ENCODE measurements around the gene C1orf35. TPM values are rescaled to one million over a fixed set of nuclear protein-coding genes. Genes with fewer than 3 reads are reported as not detected.
A peak's percentile ranks its signal among the peaks of the same experiment; 100 is the strongest.

Gene C1orf35
- total and polyA plus RNA-seq, 7 donors: 3.6 to 8.2 (median 5.7) TPM

DNA sequence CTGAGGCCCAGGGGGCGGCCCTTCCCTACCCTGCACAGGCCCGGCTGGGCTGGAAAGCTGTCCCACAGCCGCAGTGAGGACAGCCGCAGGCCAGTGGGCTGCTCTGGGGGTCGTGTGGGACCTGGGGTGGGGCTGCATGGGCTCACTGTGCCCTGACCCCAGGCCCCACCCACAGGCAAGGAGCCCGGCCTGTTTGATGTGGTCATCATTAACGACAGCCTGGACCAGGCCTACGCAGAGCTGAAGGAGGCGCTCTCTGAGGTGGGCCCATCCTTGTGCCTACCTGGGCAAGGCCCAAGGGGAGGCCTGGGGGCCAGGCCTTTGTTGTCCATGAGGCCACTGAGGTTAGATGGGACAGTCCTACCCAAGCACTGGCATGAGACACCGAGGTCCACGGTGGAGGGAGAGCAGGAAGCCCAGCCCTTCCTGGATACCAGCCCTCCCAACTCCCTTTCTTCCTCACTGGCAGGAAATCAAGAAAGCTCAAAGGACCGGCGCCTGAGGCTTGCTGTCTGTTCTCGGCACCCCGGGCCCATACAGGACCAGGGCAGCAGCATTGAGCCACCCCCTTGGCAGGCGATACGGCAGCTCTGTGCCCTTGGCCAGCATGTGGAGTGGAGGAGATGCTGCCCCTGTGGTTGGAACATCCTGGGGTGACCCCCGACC, 45.2 kb upstream of the C1orf35 start:
- no peak for ATAC-seq
- peak overlapping the region; percentile 38 for H3K27ac ChIP-seq
- intact Hi-C loops (cut with DNase I): no loop called here
- H3K9me3 ChIP-seq: no peaks in the 10 kb centered on the region
- 57 to 63% (median 62%) methylated on average over 18 of the region's 18 CpGs for WGBS, 3 donors
- peaks cover 4% of the 10 kb centered on the region for H3K4me1 ChIP-seq
- H3K4me3 ChIP-seq: no peak overlapping the region
- TF ChIP-seq, protein P1, sequence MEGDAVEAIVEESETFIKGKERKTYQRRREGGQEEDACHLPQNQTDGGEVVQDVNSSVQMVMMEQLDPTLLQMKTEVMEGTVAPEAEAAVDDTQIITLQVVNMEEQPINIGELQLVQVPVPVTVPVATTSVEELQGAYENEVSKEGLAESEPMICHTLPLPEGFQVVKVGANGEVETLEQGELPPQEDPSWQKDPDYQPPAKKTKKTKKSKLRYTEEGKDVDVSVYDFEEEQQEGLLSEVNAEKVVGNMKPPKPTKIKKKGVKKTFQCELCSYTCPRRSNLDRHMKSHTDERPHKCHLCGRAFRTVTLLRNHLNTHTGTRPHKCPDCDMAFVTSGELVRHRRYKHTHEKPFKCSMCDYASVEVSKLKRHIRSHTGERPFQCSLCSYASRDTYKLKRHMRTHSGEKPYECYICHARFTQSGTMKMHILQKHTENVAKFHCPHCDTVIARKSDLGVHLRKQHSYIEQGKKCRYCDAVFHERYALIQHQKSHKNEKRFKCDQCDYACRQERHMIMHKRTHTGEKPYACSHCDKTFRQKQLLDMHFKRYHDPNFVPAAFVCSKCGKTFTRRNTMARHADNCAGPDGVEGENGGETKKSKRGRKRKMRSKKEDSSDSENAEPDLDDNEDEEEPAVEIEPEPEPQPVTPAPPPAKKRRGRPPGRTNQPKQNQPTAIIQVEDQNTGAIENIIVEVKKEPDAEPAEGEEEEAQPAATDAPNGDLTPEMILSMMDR (IDR thresholded peaks at IDR 0.05): no peak
- peak in 1 of 2 donors; percentile 45 for DNase-seq
- no peaks in the 10 kb centered on the region for H3K27me3 ChIP-seq (ENCODE audit: insufficient read depth in 3 of 3, low read length in 2 of 3)
- peaks cover 7 to 41% of the 10 kb centered on the region in 2 donors for H3K36me3 ChIP-seq (ENCODE audit: insufficient read depth in 1 of 2, low read depth in 1 of 2)

DNA sequence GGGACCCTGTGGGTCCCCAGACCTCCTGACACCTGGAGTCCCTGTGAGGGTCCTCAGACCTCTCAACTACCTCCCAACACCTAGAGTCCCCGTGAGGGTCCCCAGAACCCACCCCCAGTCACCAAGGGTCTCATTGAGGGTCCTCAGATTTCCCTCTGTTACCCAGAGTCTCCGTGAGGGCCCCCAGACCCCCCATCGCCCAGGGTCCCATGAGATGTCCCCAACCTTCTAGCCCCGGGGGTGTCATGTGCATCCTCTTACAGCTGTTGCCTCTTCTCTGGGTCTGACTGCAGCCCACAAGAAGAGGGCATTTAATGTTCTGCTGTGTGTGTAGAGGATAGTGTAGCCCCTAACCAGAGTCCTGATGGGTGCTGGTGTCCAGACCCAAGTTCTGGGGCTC, 44.6 kb upstream of the C1orf35 start:
- DNase-seq: no peak
- Histone ChIP-seq H3K9me3 (no peaks in the 10 kb centered on the region), H3K4me3 (no peak overlapping the region), H3K27ac (no peak overlapping the region), H3K27me3 (ENCODE audit: insufficient read depth in 3 of 3, low read length in 2 of 3) (no peaks in the 10 kb centered on the region), H3K4me1 (peaks cover 10% of the 10 kb centered on the region), H3K36me3 (ENCODE audit: insufficient read depth in 1 of 2, low read depth in 1 of 2) (peaks cover 7 to 41% of the 10 kb centered on the region in 2 donors)
- TF ChIP-seq, protein P1 (IDR thresholded peaks at IDR 0.05): no peak
- 89 to 94% (median 90%) methylated on average over 4 of the region's 4 CpGs for WGBS, 3 donors
- ATAC-seq: no peak
- intact Hi-C loops (cut with DNase I): no loop called here

DNA sequence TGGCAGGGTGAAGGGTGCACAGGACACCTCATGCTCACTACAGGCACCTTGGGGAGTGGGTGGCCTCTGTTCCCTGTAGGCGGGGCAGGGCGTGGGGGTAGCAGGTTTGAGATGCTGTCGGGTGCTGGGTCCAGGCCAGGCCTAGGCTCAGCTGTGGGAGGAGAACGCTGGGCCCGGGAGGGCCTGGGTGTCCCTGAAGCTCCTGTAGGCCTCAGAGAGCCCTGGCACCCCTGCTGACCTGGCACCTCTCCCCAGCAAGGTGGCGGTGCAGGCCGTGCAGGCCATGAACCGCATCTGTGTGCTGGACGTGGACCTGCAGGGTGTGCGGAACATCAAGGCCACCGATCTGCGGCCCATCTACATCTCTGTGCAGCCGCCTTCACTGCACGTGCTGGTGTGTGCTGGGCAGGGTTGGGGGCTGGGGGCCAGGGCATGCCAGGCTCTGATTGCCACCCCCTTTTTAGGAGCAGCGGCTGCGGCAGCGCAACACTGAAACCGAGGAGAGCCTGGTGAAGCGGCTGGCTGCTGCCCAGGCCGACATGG, 44.1 kb upstream of the C1orf35 start:
- Histone ChIP-seq H3K4me1 (peaks cover 15% of the 10 kb centered on the region), H3K27me3 (ENCODE audit: insufficient read depth in 3 of 3, low read length in 2 of 3) (no peaks in the 10 kb centered on the region), H3K9me3 (no peaks in the 10 kb centered on the region), H3K27ac (no peak overlapping the region), H3K36me3 (ENCODE audit: insufficient read depth in 1 of 2, low read depth in 1 of 2) (peaks cover 7 to 41% of the 10 kb centered on the region in 2 donors), H3K4me3 (no peak overlapping the region)
- WGBS, 3 donors: 88 to 94% (median 91%) methylated on average over 20 of the region's 20 CpGs
- ATAC-seq: no peak
- peak in 1 of 2 donors; percentile 44 for DNase-seq
- intact Hi-C loops (cut with DNase I): no loop called here
- TF ChIP-seq, protein P1 (IDR thresholded peaks at IDR 0.05): no peak

DNA sequence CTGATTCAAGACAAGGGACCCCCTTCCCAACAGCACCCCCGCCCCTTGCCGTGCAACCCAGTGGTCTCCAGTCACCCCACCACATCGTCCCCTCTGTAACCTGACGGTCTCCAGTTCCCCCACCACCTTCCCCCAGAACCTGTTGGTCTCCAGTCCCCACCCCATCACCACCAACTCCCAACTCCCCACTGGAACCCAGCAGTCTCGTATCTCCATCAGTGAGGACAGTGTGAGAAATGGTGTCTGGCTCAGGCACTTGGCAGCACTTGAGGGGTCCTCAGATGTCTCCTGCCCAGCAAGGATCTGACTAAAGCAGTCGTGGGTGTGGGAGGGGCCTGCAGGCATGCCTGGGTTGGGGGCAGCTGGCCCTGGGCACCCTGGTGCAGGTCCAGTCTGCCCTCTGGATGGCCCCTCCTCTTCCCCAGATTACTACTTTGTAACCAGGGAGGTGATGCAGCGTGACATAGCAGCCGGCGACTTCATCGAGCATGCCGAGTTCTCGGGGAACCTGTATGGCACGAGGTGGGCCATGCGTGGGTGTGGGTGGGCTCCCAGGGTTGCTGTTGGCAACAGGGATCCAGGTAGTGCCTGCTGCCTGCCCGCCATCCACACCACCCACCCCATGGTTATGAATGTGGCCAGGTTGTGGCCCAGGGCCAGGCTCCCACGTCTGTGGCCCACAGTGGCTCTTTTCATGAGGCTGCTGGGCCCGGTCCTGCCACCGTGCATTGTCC, 43.5 kb upstream of the C1orf35 start:
- ATAC-seq (no peak), DNase-seq (no peak)
- H3K9me3 ChIP-seq: no peaks in the 10 kb centered on the region
- TF ChIP-seq, protein P1 (IDR thresholded peaks at IDR 0.05): no peak
- H3K27ac ChIP-seq: no peak overlapping the region
- WGBS, 3 donors: 82 to 91% (median 90%) methylated on average over 18 of the region's 18 CpGs
- no peak overlapping the region for H3K4me3 ChIP-seq
- intact Hi-C loops (cut with DNase I): no loop called here
- H3K4me1 ChIP-seq: peaks cover 21% of the 10 kb centered on the region
- peaks cover 7 to 41% of the 10 kb centered on the region in 2 donors for H3K36me3 ChIP-seq (ENCODE audit: insufficient read depth in 1 of 2, low read depth in 1 of 2)
- H3K27me3 ChIP-seq (ENCODE audit: insufficient read depth in 3 of 3, low read length in 2 of 3): no peaks in the 10 kb centered on the region

Data from psoas muscle (tissue), 8 donors.